ENCODE data around the gene MFAP1.
A peak's percentile ranks its signal among the peaks of the same experiment; 100 is the strongest.

The MFAP1 gene

GRCh38 chr15:43777267-43777914 is 47.1 kb downstream of the MFAP1 start:
- H3K27ac Mint-ChIP-seq = peak overlapping the region; percentile 90 to 93
- DNase-seq = peak; percentile 83 to 85 (median 85)

DNA sequence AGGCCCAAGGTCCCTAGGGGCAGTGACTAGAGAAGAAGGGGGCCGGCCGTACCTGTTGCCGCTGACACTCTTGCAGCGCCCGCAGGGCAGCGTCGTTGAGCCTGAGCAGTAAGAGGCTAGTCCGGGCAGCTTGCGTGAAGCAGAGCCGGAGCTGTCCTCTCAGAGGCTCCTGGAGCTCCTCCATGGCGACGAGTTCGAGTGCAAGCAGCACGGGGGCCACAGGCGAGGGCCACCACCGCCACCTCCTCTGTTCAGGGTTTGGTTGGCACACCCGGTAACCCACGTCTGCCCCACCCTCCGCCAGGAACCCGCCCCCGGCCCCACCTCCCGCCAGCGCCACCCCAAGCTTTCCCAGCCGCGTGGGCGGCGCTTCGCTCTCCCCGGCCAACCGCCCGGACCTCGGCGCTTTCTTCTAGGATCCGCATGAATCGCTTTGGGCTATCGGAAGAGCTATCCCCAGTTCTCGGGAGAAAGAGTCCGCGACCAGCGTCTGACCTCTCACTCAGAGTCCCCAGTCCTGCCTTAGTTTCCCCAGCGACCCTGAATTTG is 47.7 kb downstream of the MFAP1 start, which contains the start of gene ELL3:
Gene ELL3, minus strand, starts transcription at position 249 of the 549 bp plus-strand sequence. Its CDS starts 65 bp downstream, at position 184.
- Mint-ChIP-seq H3K4me3 (peak within 1 kb of the TSS; percentile 94 to 97), H3K9me3 (no peaks in the 10 kb centered on the region), H3K27me3 (no peaks in the 10 kb centered on the region), H3K4me1 (ENCODE audit: low read depth in 2 of 2) (peaks cover 10 to 19% of the 10 kb centered on the region in 2 donors), H3K27ac (peak within 1 kb of the TSS; percentile 90 to 93), H3K36me3 (ENCODE audit: insufficient read depth) (peaks cover 51% of the 10 kb centered on the region)
- ATAC-seq (replicated peaks) = peak; percentile 77
- DNase-seq = peak in 2 of 3 experiments; percentile 60 to 62

More at GRCh38 chr15:43777267-43777914, 47.1 kb downstream of the MFAP1 start:
- Mint-ChIP-seq H3K4me3 (peak overlapping the region; percentile 94 to 97), H3K36me3 (ENCODE audit: insufficient read depth) (peaks cover 45% of the 10 kb centered on the region), H3K4me1 (ENCODE audit: low read depth in 2 of 2) (peaks cover 10 to 19% of the 10 kb centered on the region in 2 donors), H3K27me3 (no peaks in the 10 kb centered on the region), H3K9me3 (no peaks in the 10 kb centered on the region)
- peak; percentile 78 for ATAC-seq (replicated peaks)

DNA sequence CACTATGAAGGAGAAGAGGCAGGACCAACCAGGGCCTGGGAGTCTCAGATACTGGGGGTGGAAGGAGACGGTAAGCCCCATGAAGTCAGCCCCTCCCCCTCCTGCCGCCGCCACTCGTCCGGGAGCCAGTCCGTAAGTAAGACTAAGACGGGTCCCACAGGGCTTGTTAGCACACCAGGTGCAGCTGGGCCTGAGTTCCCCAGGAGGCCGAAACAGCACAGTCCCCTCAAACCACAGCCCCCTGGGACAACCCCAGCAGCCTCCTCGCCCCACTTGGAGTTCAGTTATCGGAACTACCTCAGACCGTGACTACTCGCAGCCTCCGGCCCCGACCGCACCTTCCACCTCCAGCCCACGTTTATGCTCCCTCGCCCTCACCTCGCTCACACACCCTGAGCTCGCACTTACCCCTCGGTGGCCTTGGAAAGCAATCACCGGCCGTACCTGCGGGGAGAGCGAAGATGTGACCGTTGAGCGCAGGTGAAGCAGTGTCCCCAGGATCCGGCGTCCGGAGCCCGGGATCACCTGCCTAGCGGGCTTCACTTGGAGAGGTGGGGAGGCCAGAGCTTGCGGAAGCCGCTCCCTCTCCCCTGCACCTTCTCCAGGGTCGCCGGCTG is 48.3 kb downstream of the MFAP1 start:
- DNase-seq (peak in 2 of 3 experiments; percentile 17), ATAC-seq (replicated peaks) (peak; percentile 5)
- no peaks in the 10 kb centered on the region for H3K9me3 Mint-ChIP-seq
- H3K27me3 Mint-ChIP-seq = no peaks in the 10 kb centered on the region
- H3K4me3 Mint-ChIP-seq = peak overlapping the region; percentile 94 to 97
- peaks cover 10 to 19% of the 10 kb centered on the region in 2 donors for H3K4me1 Mint-ChIP-seq (ENCODE audit: low read depth in 2 of 2)
- peak overlapping the region in 1 of 2 donors; percentile 93 for H3K27ac Mint-ChIP-seq
- H3K36me3 Mint-ChIP-seq (ENCODE audit: insufficient read depth) = peaks cover 56% of the 10 kb centered on the region

- H3K9me3 Mint-ChIP-seq = no peaks in the 10 kb centered on the region
- H3K4me3 Mint-ChIP-seq = peak overlapping the region; percentile 94 to 97
- peaks cover 64% of the 10 kb centered on the region for H3K36me3 Mint-ChIP-seq (ENCODE audit: insufficient read depth)
- H3K27ac Mint-ChIP-seq = peak overlapping the region in 1 of 2 donors; percentile 93
- no peaks in the 10 kb centered on the region for H3K27me3 Mint-ChIP-seq
- ATAC-seq (replicated peaks) (no peak), DNase-seq (no peak)
- H3K4me1 Mint-ChIP-seq (ENCODE audit: low read depth in 2 of 2) = peaks cover 10 to 19% of the 10 kb centered on the region in 2 donors
These were observed 49.0 kb downstream of the MFAP1 start for GRCh38 chr15:43775411-43775965.

- Mint-ChIP-seq H3K9me3 (no peaks in the 10 kb centered on the region), H3K4me3 (no peak overlapping the region), H3K27ac (peak overlapping the region; percentile 17 to 93), H3K4me1 (ENCODE audit: low read depth in 2 of 2) (peaks cover 8 to 17% of the 10 kb centered on the region in 2 donors), H3K36me3 (ENCODE audit: insufficient read depth) (peaks cover 77% of the 10 kb centered on the region), H3K27me3 (no peaks in the 10 kb centered on the region)
- DNase-seq (no peak), ATAC-seq (replicated peaks) (no peak)
These were observed 50.4 kb downstream of the MFAP1 start for GRCh38 chr15:43774062-43774461.

- Mint-ChIP-seq H3K4me1 (ENCODE audit: low read depth in 2 of 2) (peaks cover 4 to 12% of the 10 kb centered on the region in 2 donors), H3K36me3 (ENCODE audit: insufficient read depth) (peaks cover 86% of the 10 kb centered on the region)
These were observed 51.9 kb downstream of the MFAP1 start for GRCh38 chr15:43772624-43773023.

GRCh38 chr15:43771816-43772215 is 52.7 kb downstream of the MFAP1 start:
- H3K4me3 Mint-ChIP-seq = no peak overlapping the region
- no peak for DNase-seq
- H3K36me3 Mint-ChIP-seq (ENCODE audit: insufficient read depth) = peaks cover 86% of the 10 kb centered on the region
- peaks cover 0 to 6% of the 10 kb centered on the region in 2 donors for H3K4me1 Mint-ChIP-seq (ENCODE audit: low read depth in 2 of 2)
- peak overlapping the region in 1 of 2 donors; percentile 66 for H3K27ac Mint-ChIP-seq
- H3K27me3 Mint-ChIP-seq = no peaks in the 10 kb centered on the region
- no peaks in the 10 kb centered on the region for H3K9me3 Mint-ChIP-seq
- no peak for ATAC-seq (replicated peaks)

More at GRCh38 chr15:43772624-43773023, 51.9 kb downstream of the MFAP1 start:
- Mint-ChIP-seq H3K9me3 (no peaks in the 10 kb centered on the region), H3K4me3 (no peak overlapping the region), H3K27me3 (no peaks in the 10 kb centered on the region), H3K27ac (peak overlapping the region in 1 of 2 donors; percentile 93)
- no peak for DNase-seq
- ATAC-seq (replicated peaks) = no peak

GRCh38 chr15:43769584-43770228 is 54.8 kb downstream of the MFAP1 start:
- no peak overlapping the region for H3K27ac Mint-ChIP-seq
- ATAC-seq (replicated peaks) = peak; percentile 83
- no peaks in the 10 kb centered on the region for H3K4me1 Mint-ChIP-seq (ENCODE audit: low read depth in 2 of 2)
- peaks cover 93% of the 10 kb centered on the region for H3K36me3 Mint-ChIP-seq (ENCODE audit: insufficient read depth)
- DNase-seq = peak; percentile 46 to 58 (median 58)
- H3K4me3 Mint-ChIP-seq = no peak overlapping the region
- no peaks in the 10 kb centered on the region for H3K27me3 Mint-ChIP-seq
- H3K9me3 Mint-ChIP-seq = no peaks in the 10 kb centered on the region

- DNase-seq (no peak), ATAC-seq (replicated peaks) (no peak)
- H3K27ac Mint-ChIP-seq = peak overlapping the region in 1 of 2 donors; percentile 57
- peaks cover 100% of the 10 kb centered on the region for H3K36me3 Mint-ChIP-seq (ENCODE audit: insufficient read depth)
- no peaks in the 10 kb centered on the region for H3K27me3 Mint-ChIP-seq
- H3K9me3 Mint-ChIP-seq = no peaks in the 10 kb centered on the region
- H3K4me3 Mint-ChIP-seq = no peak overlapping the region
- peaks cover 0 to 5% of the 10 kb centered on the region in 2 donors for H3K4me1 Mint-ChIP-seq (ENCODE audit: low read depth in 2 of 2)
These were observed 60.6 kb downstream of the MFAP1 start for GRCh38 chr15:43763819-43764446.

DNA sequence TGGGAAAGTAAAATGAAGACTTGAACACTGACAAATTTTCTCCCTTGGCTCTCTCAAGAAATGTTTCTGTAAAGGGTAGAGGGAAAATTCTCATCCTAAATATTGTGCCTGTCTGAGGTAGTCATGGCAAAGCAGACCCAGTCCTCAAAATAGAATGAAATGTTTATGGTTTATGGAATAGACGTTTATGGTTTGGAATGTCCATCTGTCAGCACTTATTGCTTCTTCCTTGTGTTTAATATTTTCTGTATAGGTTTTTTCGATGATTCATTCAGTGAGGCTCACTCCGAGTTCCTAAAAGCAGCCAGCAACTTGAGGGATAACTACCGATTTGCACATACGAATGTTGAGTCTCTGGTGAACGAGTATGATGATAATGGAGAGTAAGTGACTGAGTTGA is 61.7 kb downstream of the MFAP1 start:
- no peak for ATAC-seq (replicated peaks)
- H3K27me3 Mint-ChIP-seq = no peaks in the 10 kb centered on the region
- peak overlapping the region in 1 of 2 donors; percentile 57 for H3K27ac Mint-ChIP-seq

More for the DNA sequence above, 61.7 kb downstream of the MFAP1 start:
- peaks cover 100% of the 10 kb centered on the region for H3K36me3 Mint-ChIP-seq (ENCODE audit: insufficient read depth)
- no peak overlapping the region for H3K4me3 Mint-ChIP-seq
- no peaks in the 10 kb centered on the region for H3K9me3 Mint-ChIP-seq
- no peak for DNase-seq
- peaks cover 0 to 9% of the 10 kb centered on the region in 2 donors for H3K4me1 Mint-ChIP-seq (ENCODE audit: low read depth in 2 of 2)

Data from effector memory CD8-positive, alpha-beta T cell (primary cell).